ENCODE results near the gene FIP1L1. TPM values are rescaled to one million over a fixed set of nuclear protein-coding genes. Genes with fewer than 3 reads are reported as not detected.

The FIP1L1 gene
- total and polyA plus RNA-seq, 10 of the 15 experiments (the other 5 are each of a cell fraction or from before 2014, with no cell fraction given): 28.1 to 110 (median 59.4) TPM

DNA sequence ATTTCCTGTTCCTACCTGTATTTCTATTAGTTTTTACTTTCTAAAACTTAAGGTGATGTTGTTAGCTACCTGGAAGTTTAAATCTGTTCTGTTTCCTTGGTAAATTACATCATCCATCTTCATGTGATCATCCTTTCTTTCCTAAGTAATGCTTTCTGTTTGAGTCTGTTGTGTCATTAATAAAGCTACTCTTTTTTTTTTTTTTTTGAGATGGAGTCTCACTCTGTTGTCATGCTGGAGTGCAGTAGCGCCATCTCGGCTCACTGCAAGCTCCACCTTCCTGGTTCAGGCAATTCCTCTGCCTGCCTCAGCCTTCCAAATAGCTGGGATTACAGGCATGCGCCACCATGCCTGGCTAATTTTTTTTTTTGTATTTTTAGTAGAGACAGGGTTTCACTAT lies 73.3 kb downstream of the FIP1L1 start:
- no TSS peak for BruUV-seq (replicated peaks)

DNA sequence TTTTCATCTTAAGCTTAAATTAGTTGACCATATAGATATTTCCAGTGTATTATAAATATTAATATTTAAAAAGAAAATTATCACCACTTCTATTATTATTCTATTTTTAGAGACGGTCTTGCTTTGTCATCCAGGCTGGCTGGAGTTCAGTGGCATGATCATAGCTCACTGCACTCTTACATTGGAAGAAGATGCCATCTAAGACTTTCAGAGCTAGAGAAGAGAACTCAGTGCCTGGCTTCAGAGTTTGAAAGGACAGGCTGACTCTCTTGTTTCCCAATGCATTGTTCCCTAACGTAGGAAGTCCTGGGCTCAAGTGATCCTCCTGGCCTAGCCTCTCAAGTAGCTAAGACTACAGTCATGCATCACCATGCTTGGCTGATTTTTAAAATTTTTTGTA lies 75.9 kb downstream of the FIP1L1 start:
- no peak for ATAC-seq
- in situ Hi-C loops (cut with MboI): no loop called here
- H4K20me1 ChIP-seq (ENCODE audit: control insufficient read depth, insufficient read depth): no peaks in the 10 kb centered on the region
- no peak overlapping the region for H3K4me2 ChIP-seq (ENCODE audit: control insufficient read depth, insufficient read depth)
- no peak overlapping the region for H3K9ac ChIP-seq (ENCODE audit: control insufficient read depth, insufficient read depth, low read length)
- no TSS peak for BruUV-seq (replicated peaks)
- peaks cover 2 to 17% of the 10 kb centered on the region in 2 experiments for H3K36me3 ChIP-seq (ENCODE audit: control insufficient read depth in 2 of 2, insufficient read depth in 2 of 2, low read length in 1 of 2)
- CTCF ChIA-PET: no interaction called here
- no peak overlapping the region for H3K27ac ChIP-seq (ENCODE audit: control insufficient read depth, insufficient read depth)
- no peaks in the 10 kb centered on the region for H3K27me3 ChIP-seq (replicated peaks in 1 of 2; ENCODE audit: control insufficient read depth in 2 of 2, insufficient read depth in 2 of 2, low read length in 1 of 2)
- no peaks in the 10 kb centered on the region for H3K9me3 ChIP-seq (replicated peaks; ENCODE audit: control insufficient read depth, insufficient read depth, low read length)
- H2AFZ ChIP-seq (ENCODE audit: control insufficient read depth, low read depth, low read length): no peak overlapping the region
- WGBS (ENCODE audit: insufficient coverage, insufficient replicate concordance, low lambda C conversion rate, missing lambda C conversion rate): 96% methylated on average over 2 of the region's 2 CpGs
- SMC1A ChIA-PET (ENCODE audit: uncharacterized antibody, unreplicated experiment): interaction anchor here (0.8 to 1.2 kb wide), 3 partner anchors 23 to 103 kb away, joined by 3 read pairs; no protein-coding TSS in a partner anchor
- POLR2A ChIA-PET: no interaction called here
- DNase-seq (ENCODE audit: low read depth, low spot score): no peak
- no peaks in the 10 kb centered on the region for H3K4me1 ChIP-seq (ENCODE audit: control insufficient read depth, insufficient read depth, low read length)
- H3K4me3 ChIP-seq: no peak overlapping the region
- no peaks in the 10 kb centered on the region for H3K79me2 ChIP-seq (ENCODE audit: control insufficient read depth, insufficient read depth, low read length)
- RAD21 ChIA-PET (ENCODE audit: unreplicated experiment): no interaction called here
- FAIRE-seq: no peak
- intact Hi-C loops (cut with micrococcal nuclease; ENCODE audit: unreplicated experiment): no loop called here
- no peak for TF ChIP-seq POU2F2 (IDR thresholded peaks at IDR 0.05; ENCODE audit: borderline replicate concordance, low read depth, low read length)
- TF ChIP-seq FOXM1 (IDR thresholded peaks at IDR 0.05; ENCODE audit: low read depth, low read length): no peak
- TF ChIP-seq CBFB (IDR thresholded peaks at IDR 0.05; ENCODE audit: low read depth): no peak
- no peak for TF ChIP-seq SUPT20H (IDR thresholded peaks at IDR 0.05; ENCODE audit: borderline replicate concordance, control insufficient read depth, low read depth, low read length)
- no peak for TF ChIP-seq WRNIP1 (IDR thresholded peaks at IDR 0.05; ENCODE audit: borderline replicate concordance, low read depth, low read length)
- TF ChIP-seq, protein P1, sequence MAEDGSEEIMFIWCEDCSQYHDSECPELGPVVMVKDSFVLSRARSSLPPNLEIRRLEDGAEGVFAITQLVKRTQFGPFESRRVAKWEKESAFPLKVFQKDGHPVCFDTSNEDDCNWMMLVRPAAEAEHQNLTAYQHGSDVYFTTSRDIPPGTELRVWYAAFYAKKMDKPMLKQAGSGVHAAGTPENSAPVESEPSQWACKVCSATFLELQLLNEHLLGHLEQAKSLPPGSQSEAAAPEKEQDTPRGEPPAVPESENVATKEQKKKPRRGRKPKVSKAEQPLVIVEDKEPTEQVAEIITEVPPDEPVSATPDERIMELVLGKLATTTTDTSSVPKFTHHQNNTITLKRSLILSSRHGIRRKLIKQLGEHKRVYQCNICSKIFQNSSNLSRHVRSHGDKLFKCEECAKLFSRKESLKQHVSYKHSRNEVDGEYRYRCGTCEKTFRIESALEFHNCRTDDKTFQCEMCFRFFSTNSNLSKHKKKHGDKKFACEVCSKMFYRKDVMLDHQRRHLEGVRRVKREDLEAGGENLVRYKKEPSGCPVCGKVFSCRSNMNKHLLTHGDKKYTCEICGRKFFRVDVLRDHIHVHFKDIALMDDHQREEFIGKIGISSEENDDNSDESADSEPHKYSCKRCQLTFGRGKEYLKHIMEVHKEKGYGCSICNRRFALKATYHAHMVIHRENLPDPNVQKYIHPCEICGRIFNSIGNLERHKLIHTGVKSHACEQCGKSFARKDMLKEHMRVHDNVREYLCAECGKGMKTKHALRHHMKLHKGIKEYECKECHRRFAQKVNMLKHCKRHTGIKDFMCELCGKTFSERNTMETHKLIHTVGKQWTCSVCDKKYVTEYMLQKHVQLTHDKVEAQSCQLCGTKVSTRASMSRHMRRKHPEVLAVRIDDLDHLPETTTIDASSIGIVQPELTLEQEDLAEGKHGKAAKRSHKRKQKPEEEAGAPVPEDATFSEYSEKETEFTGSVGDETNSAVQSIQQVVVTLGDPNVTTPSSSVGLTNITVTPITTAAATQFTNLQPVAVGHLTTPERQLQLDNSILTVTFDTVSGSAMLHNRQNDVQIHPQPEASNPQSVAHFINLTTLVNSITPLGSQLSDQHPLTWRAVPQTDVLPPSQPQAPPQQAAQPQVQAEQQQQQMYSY (CRISPR knock-in tag; IDR thresholded peaks at IDR 0.05): no peak
- no peak for TF ChIP-seq GATAD2B (conservative IDR thresholded peaks at IDR 0.05; ENCODE audit: low read depth)
- TF ChIP-seq MXI1 (IDR thresholded peaks at IDR 0.05; ENCODE audit: low read depth, low read length): no peak
- no peak for TF ChIP-seq IRF4 (IDR thresholded peaks at IDR 0.05; ENCODE audit: low read depth, low read length)
- TF ChIP-seq CEBPB (IDR thresholded peaks at IDR 0.05; ENCODE audit: borderline replicate concordance in 1 of 2, low read depth in 2 of 2, low read length in 2 of 2): no peak
- TF ChIP-seq, protein P2, sequence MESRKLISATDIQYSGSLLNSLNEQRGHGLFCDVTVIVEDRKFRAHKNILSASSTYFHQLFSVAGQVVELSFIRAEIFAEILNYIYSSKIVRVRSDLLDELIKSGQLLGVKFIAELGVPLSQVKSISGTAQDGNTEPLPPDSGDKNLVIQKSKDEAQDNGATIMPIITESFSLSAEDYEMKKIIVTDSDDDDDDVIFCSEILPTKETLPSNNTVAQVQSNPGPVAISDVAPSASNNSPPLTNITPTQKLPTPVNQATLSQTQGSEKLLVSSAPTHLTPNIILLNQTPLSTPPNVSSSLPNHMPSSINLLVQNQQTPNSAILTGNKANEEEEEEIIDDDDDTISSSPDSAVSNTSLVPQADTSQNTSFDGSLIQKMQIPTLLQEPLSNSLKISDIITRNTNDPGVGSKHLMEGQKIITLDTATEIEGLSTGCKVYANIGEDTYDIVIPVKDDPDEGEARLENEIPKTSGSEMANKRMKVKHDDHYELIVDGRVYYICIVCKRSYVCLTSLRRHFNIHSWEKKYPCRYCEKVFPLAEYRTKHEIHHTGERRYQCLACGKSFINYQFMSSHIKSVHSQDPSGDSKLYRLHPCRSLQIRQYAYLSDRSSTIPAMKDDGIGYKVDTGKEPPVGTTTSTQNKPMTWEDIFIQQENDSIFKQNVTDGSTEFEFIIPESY (IDR thresholded peaks at IDR 0.05): no peak
- TF ChIP-seq DPF2 (IDR thresholded peaks at IDR 0.05): no peak

More for the DNA sequence above, 73.3 kb downstream of the FIP1L1 start:
- no peak for DNase-seq (ENCODE audit: low read depth, low spot score)
- POLR2A ChIA-PET: no interaction called here
- H3K4me1 ChIP-seq (ENCODE audit: control insufficient read depth, insufficient read depth, low read length): no peaks in the 10 kb centered on the region
- no peaks in the 10 kb centered on the region for H4K20me1 ChIP-seq (ENCODE audit: control insufficient read depth, insufficient read depth)
- H3K36me3 ChIP-seq (ENCODE audit: control insufficient read depth in 2 of 2, insufficient read depth in 2 of 2, low read length in 1 of 2): peaks cover 2 to 16% of the 10 kb centered on the region in 2 experiments
- TF ChIP-seq IKZF1 (conservative IDR thresholded peaks at IDR 0.05): no peak
- WGBS (ENCODE audit: insufficient coverage, insufficient replicate concordance, low lambda C conversion rate, missing lambda C conversion rate): 100% methylated on average over 1 of the region's 3 CpGs
- intact Hi-C loops (cut with micrococcal nuclease; ENCODE audit: unreplicated experiment): no loop called here
- no peak for ATAC-seq
- no peak overlapping the region for H3K27ac ChIP-seq (ENCODE audit: control insufficient read depth, insufficient read depth)
- no peak overlapping the region for H3K4me2 ChIP-seq (ENCODE audit: control insufficient read depth, insufficient read depth)
- H3K4me3 ChIP-seq: no peak overlapping the region
- H3K27me3 ChIP-seq (replicated peaks in 1 of 2; ENCODE audit: control insufficient read depth in 2 of 2, insufficient read depth in 2 of 2, low read length in 1 of 2): no peaks in the 10 kb centered on the region
- SMC1A ChIA-PET (ENCODE audit: uncharacterized antibody, unreplicated experiment): interaction anchor here (0.6 to 1.2 kb wide), 6 partner anchors 9 to 567 kb away, joined by 3 to 4 read pairs (median 3); no protein-coding TSS in a partner anchor
- H3K9ac ChIP-seq (ENCODE audit: control insufficient read depth, insufficient read depth, low read length): no peak overlapping the region
- CTCF ChIA-PET: interaction anchor here (0.6 to 1.6 kb wide), 6 partner anchors 14 to 782 kb away, joined by 3 to 5 read pairs (median 3); no protein-coding TSS in a partner anchor
- H2AFZ ChIP-seq (ENCODE audit: control insufficient read depth, low read depth, low read length): no peak overlapping the region
- no peaks in the 10 kb centered on the region for H3K9me3 ChIP-seq (replicated peaks; ENCODE audit: control insufficient read depth, insufficient read depth, low read length)
- no peaks in the 10 kb centered on the region for H3K79me2 ChIP-seq (ENCODE audit: control insufficient read depth, insufficient read depth, low read length)
- no peak for FAIRE-seq
- in situ Hi-C loops (cut with MboI): no loop called here
- RAD21 ChIA-PET (ENCODE audit: unreplicated experiment): interaction anchor here (0.9 kb wide), 1 partner anchor 14 kb away, joined by 3 read pairs; no protein-coding TSS in a partner anchor

Data from GM12878 (cell line).